GM12872 (cell line): ENCODE measurements around the gene RETREG1.

Experiments
- TF ChIP-seq, protein P1 (sequence below): IDR thresholded peaks from 3 replicates; pipeline ENCODE4 v1.5.1; 2011; ENCODE audit warnings: low read depth, mild to moderate bottlenecking, low read length, moderate library complexity; ENCODE audit not compliant: insufficient read depth

The RETREG1 gene

GRCh38 chr5:16548812-16549211 lies 68.0 kb downstream of the RETREG1 start:
- TF ChIP-seq, protein P1, sequence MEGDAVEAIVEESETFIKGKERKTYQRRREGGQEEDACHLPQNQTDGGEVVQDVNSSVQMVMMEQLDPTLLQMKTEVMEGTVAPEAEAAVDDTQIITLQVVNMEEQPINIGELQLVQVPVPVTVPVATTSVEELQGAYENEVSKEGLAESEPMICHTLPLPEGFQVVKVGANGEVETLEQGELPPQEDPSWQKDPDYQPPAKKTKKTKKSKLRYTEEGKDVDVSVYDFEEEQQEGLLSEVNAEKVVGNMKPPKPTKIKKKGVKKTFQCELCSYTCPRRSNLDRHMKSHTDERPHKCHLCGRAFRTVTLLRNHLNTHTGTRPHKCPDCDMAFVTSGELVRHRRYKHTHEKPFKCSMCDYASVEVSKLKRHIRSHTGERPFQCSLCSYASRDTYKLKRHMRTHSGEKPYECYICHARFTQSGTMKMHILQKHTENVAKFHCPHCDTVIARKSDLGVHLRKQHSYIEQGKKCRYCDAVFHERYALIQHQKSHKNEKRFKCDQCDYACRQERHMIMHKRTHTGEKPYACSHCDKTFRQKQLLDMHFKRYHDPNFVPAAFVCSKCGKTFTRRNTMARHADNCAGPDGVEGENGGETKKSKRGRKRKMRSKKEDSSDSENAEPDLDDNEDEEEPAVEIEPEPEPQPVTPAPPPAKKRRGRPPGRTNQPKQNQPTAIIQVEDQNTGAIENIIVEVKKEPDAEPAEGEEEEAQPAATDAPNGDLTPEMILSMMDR, result no peak

DNA sequence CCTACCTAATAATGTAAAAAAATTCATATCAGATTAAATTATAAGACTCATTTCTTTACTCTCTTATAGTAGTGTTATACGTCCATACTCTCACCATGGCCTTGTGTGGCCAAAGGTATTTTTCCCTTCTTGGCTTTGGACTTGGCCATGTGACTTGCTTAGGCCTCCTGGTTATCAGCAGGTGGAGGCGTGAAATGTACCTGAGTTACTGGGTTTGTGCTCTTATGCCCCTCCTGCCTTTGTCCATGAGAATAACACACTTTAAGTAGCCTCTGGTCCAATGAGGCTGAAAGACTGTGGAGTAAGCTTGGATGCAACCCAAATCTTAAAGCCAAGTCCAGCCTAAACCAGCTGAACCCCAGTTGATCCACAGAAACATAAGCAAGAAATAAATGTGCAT lies 68.7 kb downstream of the RETREG1 start:
- TF ChIP-seq, protein P1, result no peak

DNA sequence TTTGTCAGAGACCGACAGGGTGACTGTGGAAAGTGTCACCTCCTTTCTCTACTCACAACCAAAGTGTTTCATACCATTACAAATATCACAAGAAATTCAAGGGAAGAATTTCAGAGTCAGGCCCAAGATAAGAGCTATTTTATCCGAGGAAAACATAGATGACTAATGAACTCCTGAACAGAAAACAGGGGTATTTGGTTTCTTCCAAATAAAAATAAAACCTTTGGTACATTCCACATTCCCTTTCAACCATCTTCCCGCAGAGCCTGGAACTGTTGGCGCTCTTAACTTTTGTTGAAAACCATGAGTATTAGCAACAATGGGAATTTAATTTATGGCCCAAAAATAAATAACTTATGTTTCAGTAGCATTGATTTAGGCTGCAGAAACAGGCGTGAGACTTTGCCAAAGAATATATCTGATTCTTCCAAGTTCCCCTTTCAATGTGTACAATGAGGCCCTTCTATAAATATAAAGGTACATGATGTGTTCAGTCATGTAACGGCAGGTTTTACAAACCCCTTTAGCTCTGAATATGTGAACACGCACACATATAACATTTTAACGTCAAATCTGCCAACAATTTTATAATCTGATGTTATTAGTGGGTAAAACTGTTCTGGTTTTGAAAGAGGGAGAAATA lies 69.5 kb downstream of the RETREG1 start:
- TF ChIP-seq, protein P1, result no peak

- TF ChIP-seq, protein P1, result no peak
These were observed 70.1 kb downstream of the RETREG1 start for GRCh38 chr5:16546732-16547131.

GRCh38 chr5:16544607-16545374 lies 72.0 kb downstream of the RETREG1 start:
- TF ChIP-seq, protein P1, result no peak

DNA sequence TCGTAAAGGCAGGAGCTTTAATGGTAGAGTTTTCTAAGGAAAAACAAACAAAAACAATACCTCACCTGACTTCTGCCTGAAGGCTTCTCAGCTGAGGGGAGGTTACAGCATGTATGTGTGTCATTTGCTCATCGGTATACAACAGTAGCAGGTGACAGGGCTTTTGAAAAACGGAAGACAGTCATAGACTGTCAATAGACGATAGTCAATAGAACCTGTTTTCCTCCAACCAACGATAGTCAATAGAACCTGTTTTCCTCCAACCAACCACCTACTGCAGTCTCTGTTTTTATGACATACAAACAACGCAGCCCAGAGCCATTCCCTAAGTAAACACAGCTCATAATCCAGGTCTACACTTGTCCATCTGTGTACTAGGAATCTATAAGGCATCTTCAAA lies 74.6 kb downstream of the RETREG1 start:
- TF ChIP-seq, protein P1, result no peak

DNA sequence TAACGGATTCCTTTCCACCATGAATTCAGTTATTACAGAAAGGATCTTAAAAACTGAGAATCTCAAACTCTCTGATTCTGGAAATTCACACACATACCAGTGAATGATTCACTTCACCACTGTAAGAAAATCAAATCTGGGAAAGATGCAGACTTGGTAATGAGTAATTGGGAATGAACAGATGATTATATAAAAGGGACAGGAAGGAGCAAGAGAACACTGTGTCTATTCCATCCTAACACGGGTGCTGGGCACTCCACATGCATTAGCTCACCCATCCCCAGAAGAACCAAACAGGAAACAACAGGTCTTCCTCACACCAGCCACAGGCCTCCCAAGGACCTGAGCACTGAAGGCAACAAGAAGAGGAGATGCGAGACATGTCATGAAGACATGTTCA lies 76.4 kb downstream of the RETREG1 start:
- TF ChIP-seq, protein P1, result no peak
